NCI-H748 (cell line): ENCODE measurements around the gene ACCSL.

ENCODE experiments used
- DNase-seq: peaks from one replicate; lab custom pipeline; 2025; ENCODE audit not compliant: unreplicated experiment; lab: John Stamatoyannopoulos, UW

ACCSL gene

DNA sequence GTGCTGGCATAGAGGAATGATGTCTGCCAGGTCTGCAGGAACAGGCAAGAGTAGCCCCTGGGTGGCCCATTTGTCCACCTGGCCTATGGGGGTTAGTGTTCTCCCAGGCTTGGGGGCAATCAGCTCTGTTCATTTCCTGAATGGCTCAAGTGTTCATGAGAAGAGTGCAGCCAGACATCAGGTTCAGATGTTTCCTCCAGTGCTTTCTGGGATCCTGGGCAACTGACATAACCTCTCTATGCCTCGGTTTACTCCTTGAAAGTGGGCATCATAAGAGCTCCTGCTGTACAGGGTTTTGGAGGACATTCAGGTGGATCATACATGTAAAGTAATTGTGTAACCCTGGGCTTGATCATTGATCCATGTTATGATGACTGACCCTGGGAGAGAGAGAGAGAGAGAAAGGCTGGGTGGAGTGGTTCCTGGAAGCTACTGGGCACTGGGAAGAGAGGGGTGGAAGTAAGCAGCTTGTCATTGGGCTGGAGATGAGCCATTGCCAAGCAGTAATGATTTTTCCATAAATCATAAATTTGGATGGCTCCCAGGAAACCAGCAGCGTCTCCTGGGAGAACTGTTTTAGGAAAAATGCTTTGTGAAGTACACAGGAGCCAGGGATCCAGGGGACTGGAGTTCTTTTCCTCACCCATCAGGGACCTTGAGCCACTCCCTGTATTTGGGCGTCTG lies 30.2 kb upstream of the ACCSL start:
- no peak for DNase-seq

DNA sequence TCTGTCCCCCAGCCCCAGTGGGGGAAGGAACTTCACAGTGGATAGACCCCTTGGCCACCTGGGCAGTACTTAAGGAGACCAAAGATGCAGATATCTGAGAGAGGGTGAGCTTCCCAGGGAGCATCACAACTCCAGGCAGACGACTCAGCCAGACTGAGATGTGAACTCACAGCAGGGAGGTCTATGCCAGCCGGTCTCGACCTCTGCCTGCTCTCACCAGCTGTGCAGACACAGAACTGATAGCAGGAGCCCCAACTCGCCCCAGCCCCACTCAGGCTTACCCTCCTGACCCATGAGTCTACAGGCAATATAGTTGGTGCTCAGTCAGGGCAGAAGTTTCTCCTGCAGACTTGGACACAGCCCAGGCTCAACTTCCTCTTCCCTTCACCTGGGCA lies 29.7 kb upstream of the ACCSL start:
- DNase-seq, result no peak

DNA sequence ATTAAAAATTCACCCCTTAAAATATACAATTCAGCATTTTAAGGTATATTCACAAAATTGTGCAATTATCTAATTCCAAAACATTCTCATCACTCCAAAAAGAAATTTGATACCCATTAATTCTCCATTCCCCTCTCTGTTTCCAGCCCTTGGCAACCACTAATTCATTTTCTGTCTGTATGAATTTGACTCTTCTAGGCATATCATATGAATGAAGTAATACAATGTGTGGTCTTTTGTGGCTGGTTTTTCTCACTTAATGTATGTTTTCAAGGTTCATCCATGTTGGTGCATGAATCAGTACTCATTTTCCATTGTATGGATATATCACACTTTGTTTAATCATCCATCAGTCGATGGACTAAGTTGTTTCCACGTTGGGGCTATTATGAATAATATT lies 29.0 kb upstream of the ACCSL start:
- no peak for DNase-seq

DNA sequence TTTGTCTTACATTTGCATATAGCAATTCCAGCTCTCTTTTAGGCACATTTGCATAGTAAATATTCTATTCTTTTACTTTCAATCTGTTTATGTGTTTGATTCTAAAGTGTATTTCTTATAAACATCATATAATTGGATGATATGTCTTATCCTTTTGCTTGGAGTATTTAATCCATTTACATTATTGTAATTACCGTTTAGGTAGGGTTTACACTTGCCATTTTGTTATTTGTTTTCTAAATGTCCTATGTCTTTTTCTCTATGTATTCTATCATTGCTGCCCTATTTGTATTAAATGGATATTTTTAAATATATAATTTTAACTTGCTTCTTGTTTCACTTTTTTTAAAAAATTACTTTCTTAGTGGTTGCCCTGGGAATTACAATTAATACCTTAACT lies 22.8 kb upstream of the ACCSL start:
- no peak for DNase-seq

DNA sequence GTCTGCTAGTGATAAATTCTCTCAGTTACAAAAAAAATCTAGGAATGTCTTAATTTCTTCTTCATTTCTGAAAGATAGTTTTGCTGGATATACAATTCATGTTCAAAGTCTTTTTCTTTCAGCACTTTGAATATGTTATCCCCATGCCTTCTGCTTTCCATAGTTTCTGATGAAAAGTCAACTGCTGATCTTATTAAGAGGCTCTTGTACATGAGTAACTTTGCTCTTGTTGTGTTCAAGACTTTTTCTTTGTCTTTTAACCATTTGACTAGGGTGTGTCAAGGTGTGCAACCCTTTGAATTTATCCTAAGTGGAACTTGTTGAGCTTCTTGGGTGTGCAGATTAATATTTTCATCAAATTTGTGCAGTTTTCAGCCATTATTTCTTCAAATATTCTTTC lies 22.1 kb upstream of the ACCSL start:
- DNase-seq, result no peak

DNA sequence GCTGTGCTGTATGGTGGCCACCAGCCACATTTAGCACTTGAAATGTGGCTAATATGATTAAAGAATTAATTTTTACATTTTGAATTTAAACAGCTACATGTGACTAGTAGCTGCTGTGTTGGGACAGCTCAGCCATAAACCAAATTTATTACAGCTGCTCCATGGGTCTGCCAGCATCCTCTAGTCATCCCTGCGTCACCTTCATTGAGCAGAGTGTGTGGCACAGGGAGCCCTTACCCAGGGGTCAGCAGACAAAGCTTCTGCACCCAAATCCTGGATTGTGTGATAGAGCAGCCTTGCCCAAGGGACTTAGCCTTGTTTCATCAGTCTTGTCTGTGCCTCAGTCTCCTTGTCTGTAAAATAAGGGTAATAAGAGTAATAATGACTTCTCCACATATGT lies 19.4 kb upstream of the ACCSL start:
- DNase-seq, result no peak

DNA sequence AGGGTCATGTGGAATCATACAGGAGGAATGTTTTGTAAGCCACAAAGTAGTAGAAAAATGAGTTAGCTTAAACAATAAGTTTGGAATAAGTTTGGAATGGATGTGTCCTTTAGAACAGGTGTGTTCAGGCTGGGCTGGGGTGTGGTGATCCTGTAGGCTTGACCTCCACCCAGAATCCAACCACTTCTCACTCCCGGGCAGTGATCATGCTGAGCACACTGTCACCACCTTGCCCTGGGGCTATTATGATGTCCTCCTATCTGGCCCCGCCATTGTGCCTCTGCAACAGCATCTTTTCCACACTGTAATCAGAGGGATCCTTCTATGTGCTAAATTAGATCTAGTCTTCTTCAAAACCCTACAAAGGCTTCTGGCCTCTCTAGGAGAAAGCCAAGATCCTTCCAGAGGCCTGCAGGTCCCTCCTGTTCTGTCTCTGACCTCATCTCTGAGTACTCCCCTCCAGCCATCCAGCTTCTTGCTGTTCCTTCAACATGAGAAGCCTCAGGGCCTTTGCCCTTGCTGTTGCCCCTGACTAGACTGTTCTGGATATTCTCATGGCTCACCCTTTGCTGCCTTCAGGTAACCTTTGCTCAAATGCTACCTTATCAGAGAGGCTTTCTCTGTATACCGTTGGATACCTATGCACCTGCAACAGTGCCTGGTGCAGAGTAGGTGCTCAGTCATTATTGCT lies 18.8 kb upstream of the ACCSL start:
- DNase-seq, result no peak

DNA sequence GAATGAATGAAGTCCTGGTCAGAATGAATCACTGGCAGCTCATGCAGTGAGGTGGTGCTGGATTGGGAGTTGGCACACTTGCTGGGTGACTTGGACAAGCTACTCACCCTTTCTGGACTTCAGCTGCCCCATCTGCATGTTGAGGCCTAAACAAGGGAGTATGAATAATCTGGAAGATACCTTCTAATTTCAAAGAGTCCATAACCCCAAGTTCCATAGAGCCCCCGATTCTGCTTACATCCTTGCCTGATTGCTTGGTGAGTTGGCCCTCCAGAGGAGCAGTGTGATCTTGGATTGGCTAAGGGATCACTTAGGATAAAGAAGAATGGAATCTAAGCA lies 18.3 kb upstream of the ACCSL start:
- no peak for DNase-seq

DNA sequence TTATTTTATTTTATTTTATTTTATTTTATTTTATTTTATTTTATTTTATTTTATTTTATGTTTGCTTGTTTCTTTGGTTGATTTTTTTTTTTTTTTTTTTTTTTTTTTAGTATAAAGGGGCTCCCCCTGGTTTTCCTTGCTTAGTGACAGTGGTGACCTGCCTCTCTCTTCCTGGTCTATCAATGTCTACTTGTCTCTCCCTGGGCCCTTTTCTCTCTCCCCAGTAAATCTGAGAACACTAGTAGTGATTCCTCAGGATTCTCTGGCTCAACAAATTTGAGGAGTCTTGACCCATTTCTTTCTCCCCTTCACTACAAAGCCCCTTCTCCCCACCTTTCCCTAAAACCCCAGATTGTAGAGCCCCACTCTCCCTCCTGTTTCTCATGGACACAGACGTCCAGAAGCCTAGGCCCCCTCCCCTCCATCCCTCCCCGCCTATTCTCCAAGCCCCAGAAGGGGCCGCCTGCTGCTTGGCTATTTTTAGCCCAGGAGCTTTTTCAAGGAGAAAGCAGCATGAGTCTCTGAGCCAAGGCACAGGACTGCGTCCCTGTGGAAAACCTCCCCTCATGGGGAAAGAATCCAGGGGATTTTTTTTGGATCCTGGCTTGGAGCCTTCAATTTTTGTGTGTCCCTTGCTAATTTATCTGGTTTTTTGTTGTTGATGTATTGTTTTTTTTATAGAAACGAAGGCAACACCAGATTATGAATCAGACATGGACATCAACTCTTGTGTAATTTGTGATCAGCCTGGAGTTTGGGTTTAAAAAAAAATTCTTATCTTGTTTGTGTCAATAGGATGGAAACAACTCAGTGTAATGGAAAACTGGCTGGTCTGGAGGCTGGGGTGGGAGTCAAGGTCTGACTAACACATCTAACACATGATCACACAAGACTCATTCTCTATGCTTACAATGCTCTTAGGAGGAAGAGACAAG lies 17.5 kb upstream of the ACCSL start:
- DNase-seq, result no peak

DNA sequence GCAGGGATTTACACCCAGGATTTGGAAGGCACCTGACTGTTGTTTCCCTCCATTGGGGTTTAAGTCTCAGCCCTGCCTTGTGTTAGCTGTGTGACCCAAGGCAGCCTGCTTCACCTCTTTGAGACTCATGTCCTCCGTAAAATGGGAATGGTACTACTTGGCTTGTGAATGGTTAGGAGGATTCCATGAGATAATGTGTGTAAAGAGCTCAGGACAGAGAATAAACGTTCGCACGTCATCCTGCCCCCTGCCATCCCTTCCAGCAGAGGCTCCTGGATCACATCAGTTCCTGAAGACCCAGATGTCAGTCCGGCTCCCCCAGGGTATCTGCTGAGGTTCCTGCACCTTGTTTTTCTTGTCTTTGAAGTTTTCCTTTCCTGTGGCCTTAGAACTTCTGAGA lies 16.8 kb upstream of the ACCSL start:
- DNase-seq, result no peak

DNA sequence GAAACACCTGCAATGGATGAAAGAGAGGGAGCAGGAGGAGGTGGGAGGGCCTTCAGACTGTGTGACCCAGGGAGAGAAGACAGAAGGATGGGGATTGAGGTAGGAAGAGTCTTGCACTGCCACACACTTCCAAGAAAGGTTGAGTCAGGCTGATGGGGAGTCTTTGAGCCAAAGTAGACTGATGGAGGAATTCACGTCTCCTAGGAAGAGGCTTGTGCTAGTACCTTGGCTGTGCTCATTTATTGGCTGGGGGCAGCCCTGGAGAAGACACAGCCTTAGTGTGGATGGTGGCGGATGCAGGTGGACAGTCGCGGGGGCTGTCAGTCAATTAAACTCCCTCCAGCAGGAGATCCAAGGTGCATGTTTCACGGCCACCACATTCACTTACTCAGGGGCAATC lies 16.2 kb upstream of the ACCSL start:
- DNase-seq, result no peak

DNA sequence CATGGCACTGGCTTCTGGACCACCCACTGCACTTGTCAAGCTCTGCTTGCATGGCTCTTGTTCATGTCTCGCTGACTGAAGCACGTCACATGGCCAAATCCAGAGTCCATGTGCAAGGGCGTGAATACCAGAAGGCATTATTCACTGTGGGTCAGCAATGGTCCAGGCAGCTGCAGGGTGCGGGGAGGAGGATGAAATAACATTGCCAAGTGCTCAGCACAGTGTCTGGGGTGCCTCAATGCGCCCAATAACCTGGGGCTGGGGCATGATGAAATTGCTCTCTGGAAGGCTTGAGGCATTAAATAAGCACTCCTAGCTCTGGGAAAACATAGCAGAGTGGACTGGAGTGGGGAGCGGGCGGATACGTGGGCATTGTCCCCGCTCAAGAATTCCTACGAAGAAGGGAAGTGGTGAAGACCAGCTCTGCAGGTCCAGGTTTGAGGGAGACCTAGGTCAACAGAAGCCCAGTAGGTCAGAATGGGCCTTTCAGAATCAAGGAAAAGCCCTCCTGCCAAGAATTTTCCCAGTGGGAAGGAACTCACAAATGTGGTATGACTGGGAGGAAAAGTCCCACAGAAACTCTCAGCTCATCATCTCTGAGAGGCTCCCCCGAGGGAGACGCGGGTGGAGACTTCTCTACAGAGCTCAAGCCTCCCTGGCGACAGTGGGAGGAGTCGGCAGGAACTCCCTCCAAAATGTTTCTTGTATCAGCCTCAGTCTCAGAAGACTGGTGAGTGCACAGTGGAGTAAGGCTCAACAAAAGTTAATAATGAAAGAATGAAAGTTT lies 15.3 kb upstream of the ACCSL start:
- no peak for DNase-seq

DNA sequence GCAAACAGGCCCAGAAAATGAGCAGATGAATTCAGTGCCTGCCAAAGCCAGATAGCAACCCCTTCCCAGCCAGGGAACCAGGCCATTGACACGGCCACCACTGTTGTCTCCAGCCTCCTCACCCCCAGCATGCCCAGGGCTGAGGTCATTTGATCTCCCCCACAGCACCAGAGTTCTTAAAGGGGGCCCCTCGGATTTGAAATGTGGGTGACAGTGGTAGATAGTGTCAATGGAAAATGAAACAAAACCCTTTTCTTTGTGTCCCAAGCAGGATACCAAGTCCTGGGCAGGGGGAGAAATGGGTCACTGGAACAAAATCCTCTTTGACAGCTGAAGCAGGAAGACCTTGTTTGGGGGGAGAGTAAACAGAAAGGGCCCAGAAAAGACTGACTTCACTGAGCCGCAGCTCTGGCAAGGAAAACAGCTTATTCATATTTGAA lies 14.3 kb upstream of the ACCSL start:
- no peak for DNase-seq

DNA sequence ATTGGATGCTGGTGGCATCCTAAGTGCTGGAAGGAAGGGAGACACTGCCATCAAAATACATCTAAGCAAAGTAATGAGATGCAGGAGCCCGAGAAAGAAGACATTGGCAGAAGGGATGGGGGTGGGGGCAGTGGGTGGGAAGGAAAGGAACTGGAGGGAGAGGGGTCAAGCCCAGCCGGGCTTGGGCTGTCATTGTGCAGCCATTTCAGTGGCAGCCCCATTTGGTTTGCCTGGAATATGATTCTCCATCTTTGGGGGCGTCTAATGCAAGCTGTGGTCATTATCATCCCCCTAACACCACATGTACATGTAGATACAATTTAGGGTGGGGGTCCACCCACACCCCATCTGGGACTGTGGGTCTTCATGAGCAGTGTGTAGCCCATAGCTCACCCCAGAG lies 13.9 kb upstream of the ACCSL start:
- DNase-seq, result no peak

DNA sequence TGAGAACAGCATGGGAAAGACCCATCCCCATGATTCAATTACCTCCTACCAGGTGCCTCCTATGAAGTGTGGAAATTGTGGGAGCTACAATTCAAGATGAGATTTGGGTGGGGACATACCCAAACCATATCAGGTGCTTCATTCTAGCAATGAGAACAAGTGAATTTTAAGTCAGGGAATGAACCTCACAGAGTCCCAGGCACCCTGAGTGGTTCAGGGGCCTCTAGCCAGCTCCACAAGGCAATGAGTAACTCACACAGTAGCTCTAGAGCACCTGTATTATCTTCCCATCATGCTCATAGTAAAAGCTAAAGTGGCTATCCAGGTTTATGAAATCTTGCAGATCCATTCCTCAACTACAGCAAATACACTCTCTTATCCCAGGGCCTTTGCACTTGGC lies 13.1 kb upstream of the ACCSL start:
- DNase-seq, result no peak

DNA sequence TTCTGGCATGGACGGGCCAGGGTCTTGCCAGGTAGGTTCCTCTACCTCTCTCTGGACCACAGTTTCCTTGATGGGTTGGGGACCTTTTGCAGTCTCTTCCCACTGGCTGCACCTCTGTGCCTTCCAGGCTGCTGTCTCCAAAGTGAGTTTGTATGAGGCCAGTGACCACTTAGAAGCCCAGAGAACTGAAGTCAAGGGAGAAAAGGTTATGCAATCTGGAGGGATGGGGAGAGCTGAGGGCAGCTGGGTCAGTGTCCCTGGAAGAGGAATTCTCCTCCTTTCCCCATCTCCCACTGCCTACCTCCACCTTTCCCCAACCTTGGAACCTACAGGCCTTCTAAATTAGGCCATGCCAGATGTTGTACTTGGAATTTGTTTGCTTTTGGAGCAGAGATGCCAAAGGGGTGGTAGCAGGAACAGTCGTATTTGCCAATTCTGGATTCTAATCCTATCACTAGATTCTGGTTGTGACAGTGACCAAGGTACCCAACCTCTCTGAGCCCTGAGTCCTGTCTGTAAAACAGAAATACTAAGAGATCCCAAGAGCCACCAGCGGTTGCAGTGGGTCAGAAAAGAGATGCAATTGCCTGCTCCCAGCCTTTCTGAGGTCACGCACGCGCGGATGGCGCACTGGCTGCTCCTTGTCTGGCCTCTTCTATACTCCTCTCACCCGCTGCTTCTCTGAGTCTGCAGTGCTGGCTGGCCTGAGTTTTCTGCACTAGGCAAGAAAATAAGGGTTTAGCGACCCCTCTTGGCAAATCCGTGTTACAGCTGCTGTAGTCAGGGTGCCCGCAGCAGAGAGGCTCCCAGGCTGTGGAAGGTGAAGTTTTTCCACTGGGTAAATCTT lies 10.7 kb upstream of the ACCSL start:
- peak; percentile 81 for DNase-seq

DNA sequence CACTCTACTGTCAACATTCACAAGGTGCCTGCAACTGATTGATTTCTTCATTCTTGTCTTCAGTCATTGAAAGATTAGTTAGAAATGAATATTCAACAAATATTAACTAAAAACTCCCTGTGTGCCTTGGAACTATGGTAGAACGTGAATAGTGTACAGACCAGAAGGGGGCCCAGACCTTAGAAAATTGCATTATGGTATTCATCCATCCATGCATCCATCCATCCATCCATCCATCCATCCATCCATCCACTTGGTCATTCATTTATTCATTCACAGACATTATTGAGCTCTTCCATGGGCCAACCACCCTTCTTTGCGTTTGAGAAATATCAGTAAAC lies 10.2 kb upstream of the ACCSL start:
- DNase-seq, result no peak

DNA sequence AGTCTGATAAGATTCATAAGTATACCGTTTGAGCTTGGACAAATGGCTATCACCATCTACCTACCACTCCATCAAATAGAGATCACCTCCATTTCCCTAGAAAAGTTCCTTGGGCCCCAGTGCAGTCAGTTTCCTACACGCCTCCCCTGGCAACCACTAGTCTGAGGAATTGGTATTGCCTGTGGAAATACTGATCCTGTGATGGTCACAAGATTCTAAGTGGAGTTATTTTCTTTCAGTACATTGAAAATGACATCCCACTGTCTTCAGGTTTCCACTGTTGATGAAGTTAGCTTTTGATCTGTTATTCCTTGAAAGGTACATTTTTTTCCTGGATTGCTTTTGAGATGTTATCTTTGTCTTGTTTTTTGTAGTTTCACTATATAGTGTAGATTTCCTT lies 4.6 kb upstream of the ACCSL start:
- no peak for DNase-seq

DNA sequence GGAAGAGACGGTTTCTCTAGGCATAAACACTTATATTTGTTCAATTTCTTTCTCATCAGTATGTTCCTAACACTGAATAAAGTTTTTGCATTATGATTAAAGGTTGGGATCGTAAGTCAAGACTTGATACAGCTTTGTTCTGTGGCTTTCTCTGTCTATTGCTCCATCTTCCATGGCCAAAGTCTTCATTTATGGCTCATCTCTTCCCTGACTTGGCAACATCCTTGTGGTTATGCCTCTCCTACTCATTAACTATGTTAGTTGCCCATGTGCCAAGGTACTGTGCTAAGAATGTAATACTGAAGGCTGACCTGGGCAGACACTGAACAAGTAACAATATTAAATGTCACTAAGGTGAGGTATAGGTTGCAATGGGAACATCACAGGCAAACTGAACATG lies 1.6 kb upstream of the ACCSL start:
- no peak for DNase-seq

DNA sequence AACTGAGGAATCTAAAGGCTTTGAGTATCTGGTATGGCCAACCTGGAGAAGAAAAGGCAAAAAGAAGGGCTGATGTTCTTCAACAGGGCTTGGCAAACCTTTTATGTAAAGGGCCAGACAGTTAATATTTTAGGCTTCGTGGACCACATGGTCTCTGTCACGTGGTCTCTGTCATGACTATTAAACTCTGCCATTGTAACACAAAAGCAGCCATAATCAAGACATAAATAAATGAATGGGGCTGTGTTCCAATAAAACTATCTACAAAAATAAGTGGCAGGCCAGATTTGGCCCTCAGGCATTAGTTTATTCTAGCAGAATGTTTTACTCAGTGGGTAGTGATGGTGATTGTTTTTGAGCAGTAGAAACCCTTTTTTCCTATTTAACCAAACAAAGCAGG lies 483 bp upstream of the ACCSL start:
- DNase-seq, result no peak

DNA sequence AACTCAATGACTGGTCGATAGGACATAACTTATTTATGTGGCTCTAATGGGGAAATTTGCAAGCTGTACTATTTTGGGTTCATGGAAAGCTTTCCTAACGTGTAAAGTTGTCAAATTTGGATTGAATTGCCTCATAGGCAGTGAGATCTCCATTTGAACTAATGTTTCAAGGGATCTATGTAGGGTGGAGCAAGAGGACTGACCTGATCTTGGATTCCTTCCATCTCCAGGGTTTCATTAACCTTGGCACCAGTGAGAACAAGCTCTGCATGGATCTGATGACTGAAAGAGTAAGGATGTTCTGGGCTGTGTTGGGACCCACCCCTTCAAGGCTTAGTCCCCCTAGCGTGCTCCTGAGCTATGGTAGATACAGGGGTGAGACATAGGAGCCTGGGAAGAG lies 2.1 kb downstream of the ACCSL start:
- no peak for DNase-seq
